Activated gamma-delta T cell treated with Interleukin-2 at 50 U/mL for 16 hours (primary cell): ENCODE measurements around the gene PTBP3.
A peak's percentile ranks its signal among the peaks of the same experiment; 100 is the strongest.
"Not testable (repeated sequence)": the region's sequence is repeated elsewhere in the genome, so short reads cannot be mapped to it uniquely, and the experiment has no call there.

Experiments used
- DNase-seq: peaks from one replicate; pipeline ENCODE4 v3.0.0-alpha.2; 2020

Gene PTBP3, protein sequence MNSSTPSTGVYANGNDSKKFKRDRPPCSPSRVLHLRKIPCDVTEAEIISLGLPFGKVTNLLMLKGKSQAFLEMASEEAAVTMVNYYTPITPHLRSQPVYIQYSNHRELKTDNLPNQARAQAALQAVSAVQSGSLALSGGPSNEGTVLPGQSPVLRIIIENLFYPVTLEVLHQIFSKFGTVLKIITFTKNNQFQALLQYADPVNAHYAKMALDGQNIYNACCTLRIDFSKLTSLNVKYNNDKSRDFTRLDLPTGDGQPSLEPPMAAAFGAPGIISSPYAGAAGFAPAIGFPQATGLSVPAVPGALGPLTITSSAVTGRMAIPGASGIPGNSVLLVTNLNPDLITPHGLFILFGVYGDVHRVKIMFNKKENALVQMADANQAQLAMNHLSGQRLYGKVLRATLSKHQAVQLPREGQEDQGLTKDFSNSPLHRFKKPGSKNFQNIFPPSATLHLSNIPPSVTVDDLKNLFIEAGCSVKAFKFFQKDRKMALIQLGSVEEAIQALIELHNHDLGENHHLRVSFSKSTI

GRCh38 chr9:112332977-112333638 is at the start of gene PTBP3:
Gene PTBP3, minus strand, starts transcription at chr9:112333619. Its CDS starts 35,754 bp downstream, at chr9:112297865.
- peak; percentile 80 for DNase-seq

- DNase-seq: no peak
These were observed 49.3 kb upstream of the PTBP3 start for GRCh38 chr9:112382501-112383364.

DNA sequence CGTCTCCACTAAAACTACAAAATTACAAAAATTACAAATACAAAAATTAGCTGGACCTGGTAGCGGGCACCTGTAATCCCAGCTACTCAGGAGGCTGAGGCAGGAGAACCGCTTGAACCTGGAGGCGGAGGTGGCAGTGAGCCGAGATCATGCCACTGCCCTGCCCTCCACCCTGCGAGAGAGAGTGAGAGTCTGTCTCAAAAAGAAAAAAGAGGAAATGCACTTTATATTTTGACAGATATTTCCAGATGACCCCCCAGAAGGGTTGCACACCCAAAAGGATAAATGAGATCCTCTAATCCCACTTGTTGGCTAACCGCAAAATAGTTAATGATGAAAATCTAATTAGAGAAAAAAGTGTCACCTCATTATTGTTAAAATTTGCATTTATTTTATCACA is 48.6 kb upstream of the PTBP3 start:
- no peak for DNase-seq

DNA sequence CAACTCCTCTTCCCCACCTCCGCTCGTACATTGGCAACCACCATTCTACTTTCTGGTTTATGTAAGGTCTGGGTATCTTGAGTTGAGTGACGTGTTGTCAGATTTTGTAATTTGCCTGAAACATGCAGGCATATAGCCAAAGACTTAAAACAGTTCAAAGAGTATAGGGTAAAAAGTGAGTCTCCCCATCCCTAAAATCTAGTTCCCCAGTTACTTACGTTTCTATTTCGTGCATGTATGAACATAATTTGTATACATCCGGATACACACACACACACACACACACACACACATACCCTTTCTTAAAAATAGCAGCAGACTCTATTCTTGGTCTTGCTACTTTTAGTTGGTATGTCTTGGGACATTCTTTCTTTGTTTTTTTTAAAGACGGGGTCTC is 47.4 kb upstream of the PTBP3 start:
- DNase-seq: no peak

DNA sequence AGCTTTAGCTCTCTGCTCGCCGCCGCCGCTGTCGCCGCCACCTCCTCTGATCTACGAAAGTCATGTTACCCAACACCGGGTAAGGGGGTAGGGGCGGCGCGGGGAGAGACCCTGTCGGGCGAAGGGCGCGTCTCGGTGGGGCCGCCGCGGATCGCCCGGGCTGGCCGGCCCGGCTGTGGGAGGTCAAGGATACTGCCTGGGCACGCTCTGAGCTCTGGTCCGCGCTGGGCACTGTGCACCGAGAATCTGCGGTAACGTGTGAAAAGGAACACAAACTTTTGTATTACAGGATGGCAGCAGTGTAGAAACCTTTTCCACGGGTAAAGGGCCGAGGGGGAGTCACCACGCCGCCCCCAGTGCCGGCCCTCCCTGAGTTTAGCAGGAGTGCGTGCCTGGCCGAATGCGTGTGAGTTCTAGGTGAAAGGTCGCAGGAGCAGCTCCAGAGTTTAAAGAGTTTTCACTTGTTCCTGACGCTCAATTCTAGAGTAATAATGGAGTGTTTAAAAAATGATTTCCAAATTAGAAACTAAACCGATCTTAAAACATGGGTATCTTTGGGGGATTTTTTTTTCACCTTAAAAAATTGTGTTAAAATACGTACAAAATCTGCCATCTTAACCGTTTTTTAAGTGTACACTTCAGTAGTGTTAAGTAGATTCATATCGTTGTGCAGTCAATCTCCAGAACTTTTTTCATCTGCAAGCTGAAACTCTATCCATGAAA is 46.8 kb upstream of the PTBP3 start, which contains the start of gene HSDL2:
TSS of gene HSDL2 (plus strand) at position 7 of the 723 bp plus-strand sequence. CDS start at position 63, 56 bp downstream.
- DNase-seq: no peak

DNA sequence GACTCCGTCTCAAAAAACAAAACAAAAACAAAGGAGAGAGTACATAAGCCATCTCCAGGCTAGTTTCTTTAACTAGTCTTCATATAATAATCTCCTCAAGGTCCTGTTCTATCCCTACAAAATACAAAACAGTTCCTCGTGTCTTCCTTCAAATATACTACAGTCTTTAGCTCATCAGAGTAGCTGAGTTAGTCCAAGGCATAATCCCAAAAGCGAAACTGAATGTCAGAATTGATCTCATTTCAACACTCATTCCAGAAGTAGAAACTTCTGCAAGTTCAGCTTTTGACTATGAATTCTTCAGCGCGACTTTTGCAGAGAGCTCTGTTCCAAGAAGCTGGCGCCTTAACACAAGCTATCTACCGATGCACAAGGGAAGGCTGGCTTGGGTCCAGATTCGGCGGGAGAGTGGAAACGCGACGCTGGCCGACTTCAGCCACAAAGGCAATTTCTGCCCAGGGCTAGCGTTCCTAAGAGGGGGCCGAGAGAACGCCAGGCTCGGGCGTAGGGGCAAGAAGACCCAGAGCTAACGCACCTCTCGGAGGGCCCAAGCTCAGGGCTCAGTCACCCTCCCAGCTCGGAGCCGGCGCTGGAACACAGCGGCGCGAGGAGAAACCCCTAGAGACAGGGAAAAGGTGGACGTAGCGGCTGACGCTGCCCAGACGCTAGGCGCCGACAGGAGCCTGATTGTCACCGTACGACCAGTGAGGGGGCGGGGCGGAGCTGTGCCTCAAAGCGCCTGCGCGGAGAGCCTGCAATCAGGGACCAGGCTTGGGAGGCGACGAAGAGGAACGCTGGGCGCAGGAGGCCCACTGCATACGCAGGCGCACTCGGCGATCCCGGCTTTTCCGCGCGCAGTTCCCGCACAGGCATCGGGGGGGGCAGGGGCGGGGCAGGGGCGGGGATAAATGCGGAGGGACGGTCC is 46.0 kb upstream of the PTBP3 start:
- peak; percentile 98 for DNase-seq

GRCh38 chr9:112378328-112379176 is 45.1 kb upstream of the PTBP3 start:
- DNase-seq: no peak

GRCh38 chr9:112377684-112378327 is 44.4 kb upstream of the PTBP3 start:
- DNase-seq: no peak

- DNase-seq: no peak
These were observed 43.7 kb upstream of the PTBP3 start for GRCh38 chr9:112377087-112377486.

- no peak for DNase-seq
These were observed 41.9 kb upstream of the PTBP3 start for GRCh38 chr9:112375361-112375760.

- not testable (repeated sequence) for DNase-seq
These were observed 40.8 kb upstream of the PTBP3 start for GRCh38 chr9:112374232-112374631.

DNA sequence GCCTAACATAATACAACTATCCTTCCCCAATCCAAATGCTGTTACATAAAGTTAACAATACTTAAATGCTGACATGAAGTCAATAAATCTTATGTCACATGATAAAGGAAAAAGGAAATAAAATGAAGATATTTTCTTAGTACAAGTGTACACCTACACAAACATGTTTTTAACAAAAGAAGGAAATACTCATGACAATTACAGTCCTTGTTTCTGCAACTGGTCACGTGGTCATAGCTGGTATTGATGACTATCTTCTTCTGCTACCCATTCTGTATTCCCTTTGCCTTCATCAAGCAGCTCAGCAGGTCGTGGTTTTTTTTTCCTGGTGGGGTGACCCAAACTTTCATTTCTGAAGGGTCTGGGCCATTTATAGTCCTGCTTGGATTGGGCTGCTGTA is 40.2 kb upstream of the PTBP3 start:
- DNase-seq: not testable (repeated sequence)

GRCh38 chr9:112371060-112371459 is 37.6 kb upstream of the PTBP3 start:
- DNase-seq: no peak

DNA sequence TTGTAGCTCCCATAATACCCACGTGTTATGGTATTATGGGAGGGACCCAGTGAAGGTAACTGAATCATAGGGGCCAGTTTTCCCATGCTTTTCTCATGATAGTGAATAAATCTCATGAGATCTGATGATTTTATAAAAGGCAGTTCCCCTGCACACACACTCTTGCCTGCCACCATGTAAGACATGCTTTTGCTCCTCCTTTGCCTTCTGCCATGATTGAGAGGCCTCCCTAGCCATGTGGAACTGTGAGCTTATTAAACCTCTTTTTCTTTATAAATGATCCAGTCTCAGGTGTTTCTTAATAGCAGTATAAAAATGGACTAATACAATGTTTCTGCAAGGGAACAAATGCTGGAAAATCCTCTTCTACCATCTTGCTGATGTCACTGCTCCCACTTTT is 36.4 kb upstream of the PTBP3 start:
- no peak for DNase-seq

- no peak for DNase-seq
These were observed 34.0 kb upstream of the PTBP3 start for GRCh38 chr9:112367465-112367864.

DNA sequence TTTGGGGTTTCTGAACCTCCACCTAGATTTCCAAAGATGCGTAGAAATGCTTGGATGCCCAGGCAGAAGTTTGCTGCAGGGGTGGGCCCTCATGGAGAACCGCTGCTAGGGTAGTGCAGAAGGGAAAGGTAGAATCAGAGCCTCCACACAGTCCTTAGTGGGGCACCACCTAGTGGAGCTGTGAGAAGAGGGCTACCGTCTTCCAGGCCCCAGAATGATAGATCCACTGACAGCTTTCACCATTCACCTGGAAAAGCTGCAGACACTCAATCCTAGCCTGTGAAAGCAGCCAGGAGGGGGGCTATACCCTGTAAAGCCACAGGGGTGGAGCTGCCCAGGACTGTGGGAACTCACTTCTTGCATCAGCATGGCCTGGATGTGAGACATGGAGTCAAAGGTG is 33.2 kb upstream of the PTBP3 start:
- DNase-seq: no peak

- not testable (repeated sequence) for DNase-seq
These were observed 31.8 kb upstream of the PTBP3 start for GRCh38 chr9:112365257-112365656.

- no peak for DNase-seq
These were observed 31.3 kb upstream of the PTBP3 start for GRCh38 chr9:112364761-112365160.

GRCh38 chr9:112361601-112362000 is 28.2 kb upstream of the PTBP3 start:
- DNase-seq: no peak
